A549 (cell line): ENCODE measurements around the gene TNRC6C.

ENCODE experiments used
- CTCF ChIP-seq: fragments of >200 bp; sonication (Bioruptor Twin); formaldehyde crosslinking; IDR thresholded peaks from 3 replicates; pipeline ENCODE4 v1.5.1; 2016
- PBX3 ChIP-seq: IDR thresholded peaks from 2 replicates; pipeline ENCODE4 v1.6.1; 2012
- POLR2A ChIP-seq: IDR thresholded peaks from 2 replicates; pipeline ENCODE4 v1.6.1; 2012; ENCODE audit warnings: mild to moderate bottlenecking, low read length

GRCh38 chr17:78006338-78006737 lies 47.8 kb downstream of the TNRC6C start:
- TF ChIP-seq CTCF = no peak
- no peak for TF ChIP-seq POLR2A
- TF ChIP-seq PBX3 = no peak
